Mesothelial cell of epicardium (in vitro differentiated cells): ENCODE results near the gene SCUBE1. TPM values are rescaled to one million over a fixed set of nuclear protein-coding genes. Genes with fewer than 3 reads are reported as not detected.

ENCODE experiments used
- DNase-seq, 2 experiments: peaks; one replicate each; pipeline ENCODE4 v3.0.0; 2021; ENCODE audit warnings: low spot score in 2 of 2; ENCODE audit not compliant: unreplicated experiment in 2 of 2
- H3K27ac Mint-ChIP-seq: 2 replicates; pipeline ENCODE4 v1.8.0; 2021; ENCODE audit warnings: mixed read lengths
- H3K27me3 Mint-ChIP-seq: 2 replicates; pipeline ENCODE4 v1.8.0; 2021; ENCODE audit warnings: low read depth, mixed read lengths
- H3K36me3 Mint-ChIP-seq: 2 replicates; pipeline ENCODE4 v1.8.0; 2021; ENCODE audit warnings: mixed read lengths
- H3K4me1 Mint-ChIP-seq: 2 replicates; pipeline ENCODE4 v1.8.0; 2021; ENCODE audit warnings: mixed read lengths
- H3K4me3 Mint-ChIP-seq: 2 replicates; pipeline ENCODE4 v1.8.0; 2021; ENCODE audit warnings: mild to moderate bottlenecking, moderate library complexity, mixed read lengths
- H3K9me3 Mint-ChIP-seq: 2 replicates; pipeline ENCODE4 v1.8.0; 2021; ENCODE audit warnings: mixed read lengths
- CTCF ChIP-seq: fragments of 200-600 bp; sonication (generic); IDR thresholded peaks from one replicate; pipeline ENCODE4 v1.5.0; 2021; ENCODE audit warnings: antibody characterized with exemption; ENCODE audit not compliant: unreplicated experiment
- total RNA-seq: library from RNA; stranded (reverse); gene quantifications from 3 replicates; pipeline ENCODE4 v1.2.1, GENCODE V29; 2021

The SCUBE1 gene
- total RNA-seq, 1 donor from 2014 or later: 19.3 TPM

- no peak for DNase-seq
- TF ChIP-seq CTCF: no peak
- peaks cover 28% of the 10 kb centered on the region for H3K4me1 Mint-ChIP-seq
- no peaks in the 10 kb centered on the region for H3K36me3 Mint-ChIP-seq
- no peaks in the 10 kb centered on the region for H3K27me3 Mint-ChIP-seq
- peak overlapping the region; percentile 58 for H3K27ac Mint-ChIP-seq
- H3K4me3 Mint-ChIP-seq: no peak overlapping the region
- no peaks in the 10 kb centered on the region for H3K9me3 Mint-ChIP-seq
Measured at GRCh38 chr22:43225609-43226008, 117.6 kb downstream of the SCUBE1 start.

GRCh38 chr22:43222987-43223386 lies 120.2 kb downstream of the SCUBE1 start:
- Mint-ChIP-seq H3K27me3 (no peaks in the 10 kb centered on the region), H3K27ac (no peak overlapping the region), H3K4me3 (no peak overlapping the region), H3K9me3 (no peaks in the 10 kb centered on the region), H3K4me1 (peaks cover 23% of the 10 kb centered on the region), H3K36me3 (no peaks in the 10 kb centered on the region)
- TF ChIP-seq CTCF: no peak
- DNase-seq: no peak

DNA sequence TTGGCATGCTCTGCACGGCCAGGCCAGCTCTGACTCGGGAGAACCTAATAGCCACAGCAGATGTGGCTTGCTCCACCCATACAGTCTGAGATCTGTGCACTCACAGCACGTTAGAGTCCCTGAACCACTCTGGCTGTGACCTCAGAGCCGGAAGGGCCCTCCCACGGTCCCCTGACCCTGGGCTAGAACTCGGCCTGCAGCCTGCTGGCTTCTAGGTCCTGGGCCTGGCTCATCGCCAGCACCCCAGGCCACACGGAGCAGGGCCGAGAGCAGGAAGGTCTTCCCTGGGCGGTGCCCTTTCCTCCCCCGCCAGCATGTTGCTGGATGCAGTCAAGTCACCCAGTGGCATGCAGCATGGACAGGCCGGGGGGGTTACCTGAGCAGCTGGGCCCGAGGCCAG lies 120.9 kb downstream of the SCUBE1 start:
- Mint-ChIP-seq H3K36me3 (no peaks in the 10 kb centered on the region), H3K4me1 (peaks cover 21% of the 10 kb centered on the region), H3K4me3 (no peak overlapping the region), H3K27me3 (no peaks in the 10 kb centered on the region), H3K27ac (no peak overlapping the region), H3K9me3 (no peaks in the 10 kb centered on the region)
- TF ChIP-seq CTCF: no peak
- no peak for DNase-seq

DNA sequence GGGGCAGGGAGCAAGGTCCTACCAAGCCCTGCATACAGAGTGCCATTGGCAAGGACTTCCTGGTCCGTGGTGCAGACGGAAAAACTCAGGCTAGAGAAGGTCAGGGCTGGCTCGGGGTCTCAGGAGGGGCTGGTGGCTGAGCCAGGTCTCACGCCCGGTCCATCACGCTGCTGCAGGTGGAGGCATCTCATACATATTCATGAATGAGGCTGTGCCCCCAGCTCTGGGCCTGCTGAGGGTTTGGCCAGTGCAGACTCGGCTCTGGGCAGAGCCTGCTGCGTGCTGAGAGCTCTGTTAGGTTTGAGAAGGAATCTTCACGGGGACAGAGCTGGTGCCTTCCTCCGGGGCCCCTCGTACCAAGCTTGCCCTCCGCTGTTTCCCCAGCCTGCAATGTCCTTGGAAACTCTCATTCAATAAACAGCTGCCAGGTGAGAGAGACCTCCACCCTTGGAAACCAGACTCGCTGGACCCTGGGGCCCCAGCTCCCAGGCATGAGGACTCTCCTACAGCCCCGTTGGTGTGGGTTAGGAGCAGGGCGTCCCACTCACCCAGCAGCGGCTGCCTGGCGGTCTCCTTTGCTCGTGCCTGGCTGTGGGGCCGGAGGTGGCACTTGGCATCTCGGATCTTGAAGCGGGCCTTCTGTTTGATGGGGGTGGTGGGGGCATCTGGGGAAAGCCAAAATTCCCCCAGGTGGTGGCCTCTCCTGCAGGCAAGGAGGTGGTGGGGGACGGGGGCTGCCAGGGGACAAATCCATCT lies 122.4 kb downstream of the SCUBE1 start:
- Mint-ChIP-seq H3K36me3 (no peaks in the 10 kb centered on the region), H3K27ac (no peak overlapping the region), H3K4me3 (no peak overlapping the region), H3K27me3 (no peaks in the 10 kb centered on the region), H3K9me3 (no peaks in the 10 kb centered on the region), H3K4me1 (peaks cover 7% of the 10 kb centered on the region)
- DNase-seq: no peak
- no peak for TF ChIP-seq CTCF

GRCh38 chr22:43218786-43219185 lies 124.4 kb downstream of the SCUBE1 start:
- Mint-ChIP-seq H3K27me3 (no peaks in the 10 kb centered on the region), H3K27ac (no peak overlapping the region), H3K4me3 (no peak overlapping the region), H3K36me3 (no peaks in the 10 kb centered on the region), H3K4me1 (peaks cover 3% of the 10 kb centered on the region), H3K9me3 (no peaks in the 10 kb centered on the region)
- no peak for DNase-seq
- no peak for TF ChIP-seq CTCF
